Colonic mucosa (tissue), 4 donors: Measurements from ENCODE around the gene SERPINE1. TPM values are rescaled to one million over a fixed set of nuclear protein-coding genes. Genes with fewer than 3 reads are reported as not detected.
A peak's percentile ranks its signal among the peaks of the same experiment; 100 is the strongest.

Experiments used
- DNase-seq: peaks from one replicate; pipeline ENCODE4 v3.0.0-alpha.2; 2020
- H3K27ac ChIP-seq: fragments of 200-600 bp; one replicate; pipeline ENCODE4 v1.8.0; 2021
- H3K27me3 ChIP-seq: fragments of 200-600 bp; one replicate; pipeline ENCODE4 v1.8.0; 2021
- H3K36me3 ChIP-seq: fragments of 200-600 bp; one replicate; pipeline ENCODE4 v1.8.0; 2021
- H3K4me1 ChIP-seq: fragments of 200-600 bp; one replicate; pipeline ENCODE4 v1.8.0; 2021; ENCODE audit warnings: mild to moderate bottlenecking
- H3K4me3 ChIP-seq: fragments of 200-600 bp; one replicate; pipeline ENCODE4 v1.8.0; 2021
- H3K9ac ChIP-seq, 2 donors: one replicate each; pipeline ENCODE4 v1.7.0; 2013; ENCODE audit warnings: control low read depth in 2 of 2, low read depth in 2 of 2, low read length in 2 of 2
- H3K9me3 ChIP-seq: fragments of 200-600 bp; one replicate; pipeline ENCODE4 v1.8.0; 2021
- CTCF ChIP-seq: fragments of 200-600 bp; IDR thresholded peaks from one replicate; pipeline ENCODE4 v1.8.0; 2022; ENCODE audit warnings: antibody characterized with exemption, mild to moderate bottlenecking
- intact Hi-C: fragments of 100-400 bp; cut with DNase I; formaldehyde crosslinking; loops from one replicate; pipeline ENCODE4 v1.14.1; 2022
- total RNA-seq, 2 donors: library from RNA; stranded (reverse); fragmentation: NEBNext Ultra II Directional in 1 of 2; extraction: Animal tissue kit (Norgen Biotek cat#: 25700) in 1 of 2; gene quantifications; one replicate each; pipeline ENCODE4 v1.2.1, GENCODE V29; 2021
- donor health status: healthy.
- donor health status: DM: no; HTN: no; CAD: no.
- donor health status: DM: no; HTN: no; CAD: no.

Gene SERPINE1
- total RNA-seq, 2 donors from 2014 or later, result 1.4 to 6.1 TPM

DNA sequence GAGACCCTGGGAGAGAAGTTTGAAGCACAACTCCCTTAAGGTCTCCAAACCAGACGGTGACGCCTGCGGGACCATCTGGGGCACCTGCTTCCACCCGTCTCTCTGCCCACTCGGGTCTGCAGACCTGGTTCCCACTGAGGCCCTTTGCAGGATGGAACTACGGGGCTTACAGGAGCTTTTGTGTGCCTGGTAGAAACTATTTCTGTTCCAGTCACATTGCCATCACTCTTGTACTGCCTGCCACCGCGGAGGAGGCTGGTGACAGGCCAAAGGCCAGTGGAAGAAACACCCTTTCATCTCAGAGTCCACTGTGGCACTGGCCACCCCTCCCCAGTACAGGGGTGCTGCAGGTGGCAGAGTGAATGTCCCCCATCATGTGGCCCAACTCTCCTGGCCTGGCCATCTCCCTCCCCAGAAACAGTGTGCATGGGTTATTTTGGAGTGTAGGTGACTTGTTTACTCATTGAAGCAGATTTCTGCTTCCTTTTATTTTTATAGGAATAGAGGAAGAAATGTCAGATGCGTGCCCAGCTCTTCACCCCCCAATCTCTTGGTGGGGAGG is 10.8 kb downstream of the SERPINE1 start:
- intact Hi-C loops, result loop anchor here (2.0 kb wide), 2 partner anchors 43 to 241 kb away; no protein-coding TSS in a partner anchor

GRCh38 chr7:101138213-101138870 is 11.4 kb downstream of the SERPINE1 start:
- H3K4me1 ChIP-seq, result peaks cover 5% of the 10 kb centered on the region
- DNase-seq, result peak; percentile 81
- no peaks in the 10 kb centered on the region for H3K9me3 ChIP-seq
- H3K36me3 ChIP-seq, result no peaks in the 10 kb centered on the region
- intact Hi-C loops, result no loop called here
- H3K4me3 ChIP-seq, result no peak overlapping the region
- peak overlapping the region; percentile 23 for H3K27ac ChIP-seq
- peak overlapping the region in 1 of 2 donors; percentile 12 for H3K9ac ChIP-seq
- peak; percentile 83 for TF ChIP-seq CTCF
- no peaks in the 10 kb centered on the region for H3K27me3 ChIP-seq

More for the DNA sequence above, 10.8 kb downstream of the SERPINE1 start:
- TF ChIP-seq CTCF, result no peak
- Histone ChIP-seq H3K27me3 (no peaks in the 10 kb centered on the region), H3K9ac (peak overlapping the region in 1 of 2 donors; percentile 51), H3K9me3 (no peaks in the 10 kb centered on the region), H3K27ac (peak overlapping the region; percentile 23), H3K4me3 (no peak overlapping the region), H3K36me3 (no peaks in the 10 kb centered on the region), H3K4me1 (peaks cover 5% of the 10 kb centered on the region)
- DNase-seq, result no peak

- no peak for DNase-seq
- Histone ChIP-seq H3K9me3 (no peaks in the 10 kb centered on the region), H3K36me3 (no peaks in the 10 kb centered on the region), H3K9ac (no peak overlapping the region), H3K27me3 (no peaks in the 10 kb centered on the region), H3K27ac (no peak overlapping the region), H3K4me3 (no peak overlapping the region), H3K4me1 (peaks cover 9% of the 10 kb centered on the region)
- intact Hi-C loops, result no loop called here
- TF ChIP-seq CTCF, result no peak
Observed at GRCh38 chr7:101140339-101140699, 13.4 kb downstream of the SERPINE1 start.

DNA sequence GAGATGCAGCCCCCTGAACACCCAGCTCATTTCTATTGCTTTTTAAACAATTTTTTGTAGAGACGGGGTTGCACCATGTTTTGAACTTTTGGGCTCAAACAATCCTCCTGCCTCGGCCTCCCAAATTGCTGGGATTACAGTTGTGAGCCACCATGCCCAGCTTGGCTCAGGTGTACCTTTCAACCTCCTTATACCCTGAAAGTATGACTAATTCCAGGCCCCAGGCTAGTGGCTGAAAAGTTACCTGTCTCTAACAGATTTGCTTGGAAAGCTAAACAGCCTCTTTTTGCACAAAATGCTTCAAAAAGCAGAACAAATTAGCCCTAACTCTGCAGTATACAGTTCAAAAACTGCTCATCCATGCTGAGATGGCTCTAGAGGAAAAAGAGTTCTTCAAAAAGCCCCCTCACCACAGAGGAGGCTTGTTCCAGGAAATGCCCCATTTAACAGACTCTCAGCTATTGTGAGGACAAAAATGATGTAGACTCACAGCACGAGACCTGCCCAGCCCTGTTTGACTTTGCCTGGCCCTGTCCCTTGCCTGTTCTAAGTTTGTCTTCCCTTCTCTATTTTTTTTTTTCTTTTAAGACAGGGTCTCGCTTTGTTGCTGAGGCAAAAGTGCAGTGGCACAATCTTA is 14.0 kb downstream of the SERPINE1 start:
- DNase-seq, result no peak
- Histone ChIP-seq H3K27me3 (no peaks in the 10 kb centered on the region), H3K4me1 (peaks cover 9% of the 10 kb centered on the region), H3K9me3 (no peaks in the 10 kb centered on the region), H3K36me3 (no peaks in the 10 kb centered on the region), H3K4me3 (no peak overlapping the region), H3K27ac (no peak overlapping the region), H3K9ac (no peak overlapping the region)
- no peak for TF ChIP-seq CTCF
- intact Hi-C loops, result no loop called here

DNA sequence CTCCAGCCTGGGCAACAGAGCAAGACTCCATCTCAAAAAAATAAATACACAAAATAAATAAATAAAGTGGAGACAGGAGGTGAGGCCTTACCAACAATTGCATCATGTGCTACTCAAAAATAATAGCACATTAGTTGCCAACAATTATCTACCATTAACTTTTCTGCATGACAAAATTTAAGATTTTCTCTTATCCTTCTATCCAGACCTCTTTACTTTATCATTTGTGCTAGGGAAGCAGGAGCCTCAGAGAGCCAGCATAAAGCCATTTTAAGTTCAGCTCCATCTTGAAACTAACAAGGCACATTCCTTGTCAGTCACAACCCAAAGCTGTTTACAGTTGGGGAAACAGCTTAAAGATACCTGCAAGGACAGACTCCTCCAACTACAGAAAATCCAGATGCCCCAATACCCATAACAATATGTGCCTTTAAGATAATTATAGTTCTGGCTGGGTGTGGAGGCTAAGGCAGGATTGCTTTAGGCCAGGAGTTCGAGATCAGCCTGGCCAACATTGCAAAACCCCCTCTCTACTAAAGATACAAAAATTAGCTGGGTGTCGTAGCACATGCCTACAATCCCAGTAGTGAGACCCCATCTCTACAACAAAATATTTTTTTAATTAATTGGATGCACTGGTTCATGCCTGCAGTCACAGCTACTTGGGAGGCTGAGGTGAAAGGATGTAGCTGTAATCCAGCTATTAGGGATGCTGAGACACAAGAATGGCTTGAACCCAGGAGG is 25.2 kb downstream of the SERPINE1 start:
- H3K4me3 ChIP-seq, result no peak overlapping the region

More for the DNA sequence above, 25.2 kb downstream of the SERPINE1 start:
- Histone ChIP-seq H3K27me3 (no peaks in the 10 kb centered on the region), H3K9me3 (no peaks in the 10 kb centered on the region), H3K36me3 (no peaks in the 10 kb centered on the region), H3K4me1 (no peaks in the 10 kb centered on the region), H3K9ac (no peak overlapping the region), H3K27ac (no peak overlapping the region)
- no peak for DNase-seq
- no peak for TF ChIP-seq CTCF
- intact Hi-C loops, result no loop called here
